ENCODE results near the gene PTPRK. TPM values are rescaled to one million over a fixed set of nuclear protein-coding genes. Genes with fewer than 3 reads are reported as not detected.
"Not testable (repeated sequence)": the region's sequence is repeated elsewhere in the genome, so short reads cannot be mapped to it uniquely, and the experiment has no call there.

PTPRK gene
- polyA plus RNA-seq, 12 donors: 15.0 to 27.8 (median 21.1) TPM; not detected in 1

DNA sequence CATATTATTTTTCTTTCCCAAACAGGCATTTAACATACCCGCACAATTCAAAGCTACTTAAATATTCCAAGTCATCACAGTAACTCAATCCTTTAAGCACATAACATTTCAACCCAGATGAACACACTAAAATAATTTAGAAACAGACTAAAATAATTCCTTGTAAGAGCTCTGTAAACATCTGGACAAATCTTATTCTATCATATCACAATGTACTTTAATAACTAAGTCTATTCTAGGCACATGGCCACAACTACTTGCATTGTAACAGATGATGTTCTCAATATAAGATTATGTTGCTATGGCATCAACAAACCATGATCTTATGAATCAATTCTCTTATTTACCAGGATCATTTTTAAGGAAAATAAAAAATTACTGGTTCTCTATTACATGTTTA lies 496.4 kb downstream of the PTPRK start:
- peak; percentile 17 for DNase-seq

DNA sequence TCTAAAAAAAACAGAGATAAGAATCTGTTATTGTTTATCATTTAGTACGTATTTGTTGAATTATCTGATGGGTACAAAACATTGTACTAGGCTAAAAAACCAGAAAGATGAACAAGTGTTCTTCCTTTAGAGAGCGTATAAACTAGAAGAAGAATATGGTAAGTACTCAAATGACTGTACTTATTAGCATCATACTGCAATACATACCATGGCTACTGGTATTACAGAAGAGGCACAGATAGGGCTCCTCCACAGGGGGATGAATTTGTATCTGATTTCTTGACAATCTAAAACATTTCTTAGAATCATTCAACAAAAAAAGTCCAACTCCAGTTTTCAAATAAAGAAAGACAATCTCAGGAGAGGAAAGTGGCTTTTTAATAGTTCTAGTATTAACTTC lies 501.6 kb downstream of the PTPRK start:
- DNase-seq: no peak

DNA sequence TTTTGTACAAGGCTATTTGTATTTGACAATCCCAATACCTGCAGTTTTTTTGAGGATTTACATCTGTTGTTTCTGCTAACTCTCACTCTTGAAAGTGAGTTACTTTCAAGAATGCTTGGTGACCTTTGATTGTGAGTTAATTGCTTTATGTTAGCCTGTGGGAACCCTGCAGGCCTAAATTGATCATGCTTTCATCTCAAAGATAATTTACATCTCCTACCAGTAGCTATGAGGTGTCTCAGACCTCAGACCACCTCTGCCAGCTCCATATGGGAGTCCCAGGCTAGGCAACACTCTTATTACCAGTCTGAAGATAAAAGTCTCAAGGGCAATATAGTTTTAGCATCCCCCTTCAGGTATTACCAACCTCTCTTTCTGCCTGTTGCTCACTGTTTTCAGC lies 503.1 kb downstream of the PTPRK start:
- no peak for DNase-seq

DNA sequence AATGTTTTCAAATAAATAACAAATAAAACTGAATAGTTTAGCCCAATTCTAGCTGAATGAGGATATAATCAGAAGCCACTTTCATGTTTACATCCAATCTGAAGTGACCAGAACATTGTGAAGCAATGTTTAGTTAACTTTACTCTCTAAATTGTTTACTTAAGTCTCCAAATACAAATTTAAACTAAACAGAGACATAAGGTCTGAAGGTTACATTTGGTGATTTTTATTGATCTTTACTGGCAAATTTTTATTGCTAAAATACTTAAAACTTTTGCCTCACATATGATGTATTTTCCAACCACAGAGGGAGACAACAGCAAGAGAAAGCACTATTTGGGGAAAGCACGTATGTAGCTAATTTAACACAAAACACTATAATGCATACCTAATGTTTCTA lies 512.7 kb downstream of the PTPRK start:
- no peak for DNase-seq

DNA sequence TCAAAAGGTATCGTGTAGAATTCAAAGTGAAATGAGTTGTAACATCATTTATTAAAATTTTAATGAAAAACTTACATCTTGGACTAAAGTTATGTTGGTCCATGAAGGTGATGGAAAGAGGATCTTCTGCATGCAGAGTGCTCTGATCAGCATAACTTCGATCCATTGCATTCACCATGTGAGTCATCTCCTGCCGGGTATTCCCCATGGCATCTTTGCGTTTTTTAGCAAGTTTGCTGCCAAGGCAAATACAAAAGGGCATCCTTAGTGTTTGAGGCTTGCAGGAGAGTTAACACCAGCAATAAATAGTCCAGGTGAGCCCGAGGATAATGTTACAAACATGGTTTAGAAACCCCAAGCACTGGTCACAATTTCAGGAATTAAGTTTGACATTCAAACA lies 515.4 kb downstream of the PTPRK start:
- no peak for DNase-seq

GRCh38 chr6:128000363-128000762 lies 520.0 kb downstream of the PTPRK start:
- no peak for DNase-seq

DNA sequence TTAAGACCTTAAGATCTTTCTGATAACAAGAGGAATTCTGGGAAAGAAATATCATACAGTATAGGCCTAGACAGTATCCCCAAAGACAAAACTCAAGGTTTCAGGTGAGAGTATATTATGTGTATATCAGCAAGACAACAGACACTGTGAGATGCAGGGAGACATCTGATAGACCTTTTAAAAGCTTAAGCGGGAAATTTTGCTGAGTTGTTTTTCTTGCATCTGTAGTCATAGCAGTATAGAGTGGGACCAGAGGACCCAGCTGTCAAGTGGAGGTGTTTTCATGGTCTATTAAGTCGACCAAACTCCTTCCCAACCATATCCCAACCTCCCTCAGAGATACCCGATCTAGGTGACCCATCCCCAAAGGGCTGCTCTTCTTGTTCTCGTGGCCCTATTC lies 521.4 kb downstream of the PTPRK start:
- DNase-seq: no peak

- DNase-seq: no peak
Observed at GRCh38 chr6:127997496-127998164, 522.8 kb downstream of the PTPRK start.

DNA sequence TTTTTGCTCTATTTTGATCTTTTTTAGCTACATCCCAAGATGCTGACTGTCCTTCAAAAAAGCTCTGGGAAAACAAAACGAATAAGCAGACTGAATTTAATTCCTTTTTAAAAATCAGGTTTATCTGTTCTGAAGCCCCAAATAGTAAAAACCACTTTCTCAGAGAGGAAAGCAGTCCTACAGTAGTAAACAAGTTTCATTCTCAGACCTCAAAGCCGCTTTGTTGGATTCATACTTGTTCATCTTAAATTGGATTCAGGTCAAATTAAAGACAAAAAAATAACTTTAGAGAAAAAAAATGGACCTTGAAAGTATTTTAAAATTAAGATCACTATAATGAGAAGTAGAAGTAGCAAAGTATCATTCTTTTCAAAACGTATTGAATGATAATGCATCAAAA lies 523.5 kb downstream of the PTPRK start:
- no peak for DNase-seq

GRCh38 chr6:127992144-127992543 lies 528.3 kb downstream of the PTPRK start:
- DNase-seq: no peak

GRCh38 chr6:127990074-127990473 lies 530.3 kb downstream of the PTPRK start:
- no peak for DNase-seq

- DNase-seq: no peak
Observed at GRCh38 chr6:127980996-127981395, 539.4 kb downstream of the PTPRK start.

- DNase-seq: not testable (repeated sequence)
Observed at GRCh38 chr6:127978185-127978584, 542.2 kb downstream of the PTPRK start.

DNA sequence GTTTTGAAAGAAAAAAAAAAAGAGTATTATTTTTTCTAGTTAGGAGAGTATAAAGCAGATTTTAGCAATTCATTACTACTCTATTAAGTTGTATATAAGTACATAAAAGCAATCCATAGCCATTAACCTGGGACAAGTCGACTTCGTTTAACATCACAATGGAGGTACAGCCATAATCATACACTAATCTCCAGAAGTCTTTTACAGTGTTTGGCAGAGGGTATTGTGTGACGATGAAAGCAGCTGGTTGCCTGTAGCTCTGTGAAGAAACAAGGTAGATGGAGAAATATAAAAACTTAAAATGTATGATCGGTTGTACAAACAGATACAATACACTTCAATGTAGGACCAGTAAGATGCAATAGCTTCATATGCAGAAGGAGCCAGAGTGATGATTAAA lies 543.6 kb downstream of the PTPRK start:
- DNase-seq: no peak

GRCh38 chr6:127976111-127976510 lies 544.3 kb downstream of the PTPRK start:
- DNase-seq: no peak

GRCh38 chr6:127972815-127973214 lies 547.6 kb downstream of the PTPRK start:
- no peak for DNase-seq

DNA sequence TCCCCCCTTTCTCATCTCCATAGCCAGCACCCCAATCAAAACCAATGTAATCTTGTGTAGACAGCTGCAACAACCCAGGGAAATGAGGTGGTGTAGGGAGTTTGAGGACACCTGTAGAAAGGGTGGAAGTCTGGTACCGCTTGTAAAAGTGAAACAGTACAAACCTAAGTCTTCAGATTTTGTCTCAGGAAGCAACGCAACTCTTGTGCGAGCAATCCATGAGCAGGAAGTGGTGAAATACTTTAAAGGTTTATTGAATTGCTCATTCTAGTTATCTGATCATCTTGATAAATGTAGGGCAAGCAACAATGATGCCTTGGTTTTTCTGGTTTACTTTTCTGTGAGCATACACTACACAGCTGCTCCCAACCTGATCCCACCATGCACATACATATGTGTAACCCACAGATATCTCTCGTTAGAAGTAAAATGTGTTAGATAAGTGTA lies 548.4 kb downstream of the PTPRK start:
- DNase-seq: no peak

- no peak for DNase-seq
Observed at GRCh38 chr6:127971386-127971785, 549.0 kb downstream of the PTPRK start.

DNA sequence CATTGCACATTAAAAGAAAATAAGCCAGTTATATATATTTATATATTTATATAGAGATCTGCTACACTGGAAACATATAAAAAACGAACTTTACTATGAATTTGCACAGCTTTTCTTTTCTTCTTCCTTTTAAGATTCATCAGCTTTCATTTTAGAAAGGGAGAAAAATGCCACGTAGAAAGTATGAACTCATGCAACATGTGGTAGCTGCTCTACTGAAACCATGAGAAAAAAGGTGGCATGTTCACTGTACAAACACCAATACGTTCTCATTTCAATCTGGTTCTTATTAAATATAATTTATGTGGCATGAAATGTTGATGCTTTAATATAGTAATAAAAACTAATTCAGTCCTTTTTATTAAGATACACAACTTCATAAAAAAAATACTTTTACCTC lies 550.7 kb downstream of the PTPRK start:
- DNase-seq: no peak

DNA sequence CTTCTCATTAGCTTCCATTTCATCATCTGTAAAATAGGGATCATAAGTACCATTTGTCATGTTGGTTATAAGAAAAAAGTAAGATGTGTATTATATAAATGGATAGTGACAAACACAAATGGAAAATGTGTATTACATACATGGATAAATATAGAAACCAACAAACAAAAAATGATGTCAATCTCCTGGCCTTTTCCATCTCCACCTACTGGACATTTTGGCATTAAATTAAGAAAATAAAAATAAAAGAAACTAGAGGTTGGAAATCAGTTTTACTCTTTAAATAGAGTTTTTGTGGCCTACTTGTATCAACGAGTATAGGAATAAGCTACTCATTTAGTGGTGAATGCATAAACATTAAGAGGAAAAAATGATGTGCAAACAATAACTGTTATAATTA lies 552.0 kb downstream of the PTPRK start:
- DNase-seq: no peak

DNA sequence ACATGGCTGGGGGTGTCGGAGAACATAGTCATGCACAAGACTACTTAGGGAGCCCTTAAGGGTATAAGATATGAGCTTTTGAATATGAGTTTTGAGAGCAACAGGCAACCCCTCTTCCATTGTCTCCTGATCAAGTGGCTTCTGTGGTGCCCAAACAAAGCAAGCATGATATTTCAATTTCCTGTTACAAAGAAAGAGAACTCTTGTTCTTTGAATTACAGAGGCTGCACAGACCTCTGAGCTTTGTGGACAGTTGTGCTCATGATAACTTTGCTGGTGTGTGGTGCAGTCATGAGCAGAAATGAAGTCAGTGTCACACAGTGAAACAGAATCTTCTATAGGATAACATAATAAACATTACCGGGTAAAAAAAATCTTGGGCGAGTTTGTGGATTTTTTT lies 552.7 kb downstream of the PTPRK start:
- no peak for DNase-seq

GRCh38 chr6:127966616-127967015 lies 553.8 kb downstream of the PTPRK start:
- no peak for DNase-seq

GRCh38 chr6:127963495-127963894 lies 556.9 kb downstream of the PTPRK start:
- DNase-seq: no peak

- no peak for DNase-seq
Observed at GRCh38 chr6:127959869-127960268, 560.5 kb downstream of the PTPRK start.

Measured in muscle of arm (tissue), 12 donors.